Measurements from ENCODE around the gene PRR19.

The PRR19 gene

DNA sequence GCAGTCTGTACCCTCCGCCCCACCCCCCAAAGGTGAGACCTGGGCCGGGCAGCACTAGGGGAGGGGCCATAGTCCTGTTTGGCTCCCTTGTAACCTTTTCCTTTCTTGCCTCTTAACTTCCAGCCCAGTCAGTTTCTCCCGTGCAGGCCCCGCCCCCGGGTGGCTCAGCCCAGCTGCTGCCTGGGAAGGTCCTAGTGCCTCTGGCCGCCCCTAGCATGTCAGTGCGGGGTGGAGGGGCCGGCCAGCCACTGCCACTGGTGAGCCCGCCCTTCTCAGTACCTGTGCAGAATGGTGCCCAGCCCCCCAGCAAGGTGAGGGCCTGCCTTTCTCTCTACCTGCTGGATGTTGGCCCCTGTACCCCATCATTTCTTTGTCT lies 10.5 kb upstream of the PRR19 start (continued):
- TF ChIP-seq, protein P1, sequence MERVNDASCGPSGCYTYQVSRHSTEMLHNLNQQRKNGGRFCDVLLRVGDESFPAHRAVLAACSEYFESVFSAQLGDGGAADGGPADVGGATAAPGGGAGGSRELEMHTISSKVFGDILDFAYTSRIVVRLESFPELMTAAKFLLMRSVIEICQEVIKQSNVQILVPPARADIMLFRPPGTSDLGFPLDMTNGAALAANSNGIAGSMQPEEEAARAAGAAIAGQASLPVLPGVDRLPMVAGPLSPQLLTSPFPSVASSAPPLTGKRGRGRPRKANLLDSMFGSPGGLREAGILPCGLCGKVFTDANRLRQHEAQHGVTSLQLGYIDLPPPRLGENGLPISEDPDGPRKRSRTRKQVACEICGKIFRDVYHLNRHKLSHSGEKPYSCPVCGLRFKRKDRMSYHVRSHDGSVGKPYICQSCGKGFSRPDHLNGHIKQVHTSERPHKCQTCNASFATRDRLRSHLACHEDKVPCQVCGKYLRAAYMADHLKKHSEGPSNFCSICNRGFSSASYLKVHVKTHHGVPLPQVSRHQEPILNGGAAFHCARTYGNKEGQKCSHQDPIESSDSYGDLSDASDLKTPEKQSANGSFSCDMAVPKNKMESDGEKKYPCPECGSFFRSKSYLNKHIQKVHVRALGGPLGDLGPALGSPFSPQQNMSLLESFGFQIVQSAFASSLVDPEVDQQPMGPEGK (CRISPR knock-in tag; IDR thresholded peaks at IDR 0.05; ENCODE audit: borderline replicate concordance) = no peak

DNA sequence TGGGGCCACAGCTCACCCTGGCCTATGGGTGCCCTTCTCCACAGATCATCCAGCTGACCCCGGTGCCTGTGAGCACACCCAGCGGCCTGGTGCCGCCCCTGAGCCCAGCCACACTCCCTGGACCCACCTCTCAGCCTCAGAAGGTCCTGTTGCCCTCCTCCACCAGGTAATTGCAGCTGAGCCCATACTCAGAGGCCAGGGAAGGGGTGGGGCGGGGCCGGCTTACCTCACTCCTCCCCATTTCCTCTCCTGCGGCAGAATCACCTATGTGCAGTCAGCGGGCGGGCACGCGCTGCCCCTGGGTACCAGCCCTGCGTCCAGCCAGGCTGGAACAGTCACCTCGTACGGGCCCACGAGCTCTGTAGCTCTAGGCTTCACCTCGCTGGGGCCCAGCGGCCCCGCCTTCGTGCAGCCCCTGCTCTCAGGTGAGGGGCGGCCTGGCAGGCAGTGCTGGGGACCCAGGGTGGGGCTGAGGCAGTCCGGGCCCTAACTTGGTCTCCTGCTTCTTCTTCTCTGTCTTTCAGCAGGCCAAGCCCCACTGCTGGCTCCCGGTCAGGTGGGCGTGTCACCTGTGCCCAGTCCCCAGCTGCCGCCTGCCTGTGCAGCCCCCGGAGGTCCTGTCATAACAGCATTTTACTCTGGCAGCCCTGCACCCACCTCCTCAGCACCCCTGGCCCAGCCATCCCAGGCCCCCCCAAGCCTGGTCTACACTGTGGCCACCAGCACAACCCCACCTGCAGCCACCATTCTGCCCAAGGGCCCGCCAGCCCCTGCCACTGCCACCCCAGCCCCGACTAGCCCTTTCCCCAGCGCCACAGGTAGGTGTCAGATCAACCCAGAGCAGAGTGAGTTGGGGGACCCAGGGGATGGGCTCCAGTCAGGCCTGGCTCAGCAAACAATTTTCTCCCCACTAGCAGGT lies 9.6 kb upstream of the PRR19 start:
- TF ChIP-seq TCF4 (CRISPR knock-in tag; IDR thresholded peaks at IDR 0.05; ENCODE audit: borderline replicate concordance) = no peak
- no peak for ATAC-seq

DNA sequence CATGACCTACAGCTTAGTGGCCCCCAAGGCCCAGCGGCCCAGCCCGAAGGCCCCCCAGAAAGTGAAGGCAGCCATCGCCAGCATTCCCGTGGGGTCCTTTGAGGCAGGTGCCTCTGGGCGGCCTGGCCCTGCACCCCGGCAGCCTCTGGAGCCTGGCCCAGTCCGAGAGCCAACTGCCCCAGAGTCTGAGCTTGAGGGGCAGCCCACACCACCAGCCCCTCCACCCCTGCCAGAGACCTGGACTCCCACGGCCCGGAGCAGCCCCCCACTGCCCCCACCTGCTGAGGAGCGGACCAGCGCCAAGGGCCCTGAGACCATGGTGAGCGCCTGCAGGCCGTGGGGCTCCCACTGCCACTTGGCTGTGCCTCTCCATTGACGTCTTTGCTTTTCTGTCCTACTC lies 9.0 kb upstream of the PRR19 start:
- TF ChIP-seq, protein P2, sequence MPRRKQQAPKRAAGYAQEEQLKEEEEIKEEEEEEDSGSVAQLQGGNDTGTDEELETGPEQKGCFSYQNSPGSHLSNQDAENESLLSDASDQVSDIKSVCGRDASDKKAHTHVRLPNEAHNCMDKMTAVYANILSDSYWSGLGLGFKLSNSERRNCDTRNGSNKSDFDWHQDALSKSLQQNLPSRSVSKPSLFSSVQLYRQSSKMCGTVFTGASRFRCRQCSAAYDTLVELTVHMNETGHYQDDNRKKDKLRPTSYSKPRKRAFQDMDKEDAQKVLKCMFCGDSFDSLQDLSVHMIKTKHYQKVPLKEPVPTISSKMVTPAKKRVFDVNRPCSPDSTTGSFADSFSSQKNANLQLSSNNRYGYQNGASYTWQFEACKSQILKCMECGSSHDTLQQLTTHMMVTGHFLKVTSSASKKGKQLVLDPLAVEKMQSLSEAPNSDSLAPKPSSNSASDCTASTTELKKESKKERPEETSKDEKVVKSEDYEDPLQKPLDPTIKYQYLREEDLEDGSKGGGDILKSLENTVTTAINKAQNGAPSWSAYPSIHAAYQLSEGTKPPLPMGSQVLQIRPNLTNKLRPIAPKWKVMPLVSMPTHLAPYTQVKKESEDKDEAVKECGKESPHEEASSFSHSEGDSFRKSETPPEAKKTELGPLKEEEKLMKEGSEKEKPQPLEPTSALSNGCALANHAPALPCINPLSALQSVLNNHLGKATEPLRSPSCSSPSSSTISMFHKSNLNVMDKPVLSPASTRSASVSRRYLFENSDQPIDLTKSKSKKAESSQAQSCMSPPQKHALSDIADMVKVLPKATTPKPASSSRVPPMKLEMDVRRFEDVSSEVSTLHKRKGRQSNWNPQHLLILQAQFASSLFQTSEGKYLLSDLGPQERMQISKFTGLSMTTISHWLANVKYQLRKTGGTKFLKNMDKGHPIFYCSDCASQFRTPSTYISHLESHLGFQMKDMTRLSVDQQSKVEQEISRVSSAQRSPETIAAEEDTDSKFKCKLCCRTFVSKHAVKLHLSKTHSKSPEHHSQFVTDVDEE (CRISPR knock-in tag; IDR thresholded peaks at IDR 0.05) = no peak
- TF ChIP-seq PPARA (CRISPR knock-in tag; IDR thresholded peaks at IDR 0.05; ENCODE audit: borderline replicate concordance) (no peak), ZNF8 (CRISPR knock-in tag; IDR thresholded peaks at IDR 0.05) (no peak), ZFP30 (CRISPR knock-in tag; IDR thresholded peaks at IDR 0.05) (no peak), BACH2 (CRISPR knock-in tag; IDR thresholded peaks at IDR 0.05; ENCODE audit: borderline replicate concordance) (no peak), ZC3H10 (CRISPR knock-in tag; IDR thresholded peaks at IDR 0.05) (no peak), TOX (CRISPR knock-in tag; IDR thresholded peaks at IDR 0.05; ENCODE audit: borderline replicate concordance) (no peak), ARNTL (CRISPR knock-in tag; IDR thresholded peaks at IDR 0.05; ENCODE audit: borderline replicate concordance, low read depth) (no peak), ESRRG (CRISPR knock-in tag; IDR thresholded peaks at IDR 0.05) (no peak), ZNF565 (CRISPR knock-in tag; conservative IDR thresholded peaks at IDR 0.05; ENCODE audit: low read depth) (no peak), ISL1 (CRISPR knock-in tag; IDR thresholded peaks at IDR 0.05) (no peak), GLIS3 (CRISPR knock-in tag; IDR thresholded peaks at IDR 0.05) (no peak), RARB (CRISPR knock-in tag; IDR thresholded peaks at IDR 0.05) (no peak), SNAI2 (CRISPR knock-in tag; IDR thresholded peaks at IDR 0.05) (no peak), CSDC2 (CRISPR knock-in tag; IDR thresholded peaks at IDR 0.05) (no peak), ZNF70 (CRISPR knock-in tag; IDR thresholded peaks at IDR 0.05) (no peak)
- TF ChIP-seq, protein P1 (CRISPR knock-in tag; IDR thresholded peaks at IDR 0.05; ENCODE audit: borderline replicate concordance) = no peak
- TF ChIP-seq, protein P3, sequence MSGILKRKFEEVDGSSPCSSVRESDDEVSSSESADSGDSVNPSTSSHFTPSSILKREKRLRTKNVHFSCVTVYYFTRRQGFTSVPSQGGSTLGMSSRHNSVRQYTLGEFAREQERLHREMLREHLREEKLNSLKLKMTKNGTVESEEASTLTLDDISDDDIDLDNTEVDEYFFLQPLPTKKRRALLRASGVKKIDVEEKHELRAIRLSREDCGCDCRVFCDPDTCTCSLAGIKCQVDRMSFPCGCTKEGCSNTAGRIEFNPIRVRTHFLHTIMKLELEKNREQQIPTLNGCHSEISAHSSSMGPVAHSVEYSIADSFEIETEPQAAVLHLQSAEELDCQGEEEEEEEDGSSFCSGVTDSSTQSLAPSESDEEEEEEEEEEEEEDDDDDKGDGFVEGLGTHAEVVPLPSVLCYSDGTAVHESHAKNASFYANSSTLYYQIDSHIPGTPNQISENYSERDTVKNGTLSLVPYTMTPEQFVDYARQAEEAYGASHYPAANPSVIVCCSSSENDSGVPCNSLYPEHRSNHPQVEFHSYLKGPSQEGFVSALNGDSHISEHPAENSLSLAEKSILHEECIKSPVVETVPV (CRISPR knock-in tag; IDR thresholded peaks at IDR 0.05) = no peak
- TF ChIP-seq, protein P4, sequence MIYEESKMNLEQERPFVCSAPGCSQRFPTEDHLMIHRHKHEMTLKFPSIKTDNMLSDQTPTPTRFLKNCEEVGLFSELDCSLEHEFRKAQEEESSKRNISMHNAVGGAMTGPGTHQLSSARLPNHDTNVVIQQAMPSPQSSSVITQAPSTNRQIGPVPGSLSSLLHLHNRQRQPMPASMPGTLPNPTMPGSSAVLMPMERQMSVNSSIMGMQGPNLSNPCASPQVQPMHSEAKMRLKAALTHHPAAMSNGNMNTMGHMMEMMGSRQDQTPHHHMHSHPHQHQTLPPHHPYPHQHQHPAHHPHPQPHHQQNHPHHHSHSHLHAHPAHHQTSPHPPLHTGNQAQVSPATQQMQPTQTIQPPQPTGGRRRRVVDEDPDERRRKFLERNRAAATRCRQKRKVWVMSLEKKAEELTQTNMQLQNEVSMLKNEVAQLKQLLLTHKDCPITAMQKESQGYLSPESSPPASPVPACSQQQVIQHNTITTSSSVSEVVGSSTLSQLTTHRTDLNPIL (CRISPR knock-in tag; IDR thresholded peaks at IDR 0.05; ENCODE audit: low read depth) = no peak
- TF ChIP-seq, protein P5, sequence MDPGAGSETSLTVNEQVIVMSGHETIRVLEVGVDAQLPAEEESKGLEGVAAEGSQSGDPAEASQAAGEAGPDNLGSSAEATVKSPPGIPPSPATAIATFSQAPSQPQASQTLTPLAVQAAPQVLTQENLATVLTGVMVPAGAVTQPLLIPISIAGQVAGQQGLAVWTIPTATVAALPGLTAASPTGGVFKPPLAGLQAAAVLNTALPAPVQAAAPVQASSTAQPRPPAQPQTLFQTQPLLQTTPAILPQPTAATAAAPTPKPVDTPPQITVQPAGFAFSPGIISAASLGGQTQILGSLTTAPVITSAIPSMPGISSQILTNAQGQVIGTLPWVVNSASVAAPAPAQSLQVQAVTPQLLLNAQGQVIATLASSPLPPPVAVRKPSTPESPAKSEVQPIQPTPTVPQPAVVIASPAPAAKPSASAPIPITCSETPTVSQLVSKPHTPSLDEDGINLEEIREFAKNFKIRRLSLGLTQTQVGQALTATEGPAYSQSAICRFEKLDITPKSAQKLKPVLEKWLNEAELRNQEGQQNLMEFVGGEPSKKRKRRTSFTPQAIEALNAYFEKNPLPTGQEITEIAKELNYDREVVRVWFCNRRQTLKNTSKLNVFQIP (CRISPR knock-in tag; IDR thresholded peaks at IDR 0.05; ENCODE audit: borderline replicate concordance, low read depth) = no peak
- ATAC-seq = no peak

Measured in SK-N-SH treated with all-trans-retinoic acid at 6 μM for 48 hours (cell line).